Left lobe of liver (tissue), 2 donors: Measurements from ENCODE around the gene ZNF878. TPM values are rescaled to one million over a fixed set of nuclear protein-coding genes. Genes with fewer than 3 reads are reported as not detected.
A peak's percentile ranks its signal among the peaks of the same experiment; 100 is the strongest.
"Not testable (repeated sequence)": the region's sequence is repeated elsewhere in the genome, so short reads cannot be mapped to it uniquely, and the experiment has no call there.

Experiments used
- ATAC-seq: fragments of 200-7000 bp; cut with Tn5 transposase; one replicate; pipeline ENCODE4 v1.9.1; 2020; ENCODE audit warnings: mild to moderate bottlenecking, moderate library complexity
- DNase-seq: peaks from one replicate; pipeline ENCODE4 v3.0.0-alpha.2; 2020; ENCODE audit warnings: low spot score
- total RNA-seq: library from RNA; stranded (reverse); gene quantifications from one replicate; pipeline ENCODE4 v1.2.1, GENCODE V29; 2021
- donor health status: DM: no; HTN: no; CAD: no; lungs with moderate emphysema.
- donor health status: DM: no; HTN: yes; CAD: no.

The ZNF878 gene
- total RNA-seq = 0.10 TPM

GRCh38 chr19:12052497-12053169 is at the start of gene ZNF878:
ZNF878 (minus strand) TSS chr19:12052961; CDS start chr19:12052801, 160 bp downstream.
- DNase-seq (peak; percentile 82), ATAC-seq (peak; percentile 98)

GRCh38 chr19:12098040-12098439 is 45.3 kb upstream of the ZNF878 start:
- DNase-seq (no peak), ATAC-seq (no peak)

GRCh38 chr19:12095111-12095790 is 42.5 kb upstream of the ZNF878 start:
- ATAC-seq (no peak), DNase-seq (no peak)

GRCh38 chr19:12093777-12094176 is 41.0 kb upstream of the ZNF878 start:
- DNase-seq (no peak), ATAC-seq (no peak)

GRCh38 chr19:12092956-12093355 is 40.2 kb upstream of the ZNF878 start:
- DNase-seq = no peak
- no peak for ATAC-seq

- ATAC-seq (peak; percentile 91), DNase-seq (peak; percentile 68)
These were observed 39.5 kb upstream of the ZNF878 start for GRCh38 chr19:12092065-12092867.

- DNase-seq (no peak), ATAC-seq (peak; percentile 62)
These were observed 38.0 kb upstream of the ZNF878 start for GRCh38 chr19:12090807-12091206.

GRCh38 chr19:12085074-12085818 is 32.5 kb upstream of the ZNF878 start:
- no peak for ATAC-seq
- DNase-seq = no peak

- not testable (repeated sequence) for ATAC-seq, DNase-seq
These were observed 30.6 kb upstream of the ZNF878 start for GRCh38 chr19:12083336-12083735.

- ATAC-seq (no peak), DNase-seq (no peak)
These were observed 24.6 kb upstream of the ZNF878 start for GRCh38 chr19:12077375-12077774.

- ATAC-seq, DNase-seq: not testable (repeated sequence)
These were observed 23.6 kb upstream of the ZNF878 start for GRCh38 chr19:12076331-12076730.

- no peak for ATAC-seq
- DNase-seq = no peak
These were observed 22.9 kb upstream of the ZNF878 start for GRCh38 chr19:12075538-12076139.

- ATAC-seq (peak; percentile 96), DNase-seq (peak; percentile 96)
These were observed 12.1 kb upstream of the ZNF878 start, which contains the start of gene ZNF844 for GRCh38 chr19:12064590-12065538. ZNF844 (plus strand) TSS chr19:12064731; CDS start chr19:12064874, 143 bp downstream.

GRCh38 chr19:12055784-12056183 is 3.0 kb upstream of the ZNF878 start:
- ATAC-seq = no peak
- DNase-seq = no peak

GRCh38 chr19:12052091-12052496 is 667 bp downstream of the ZNF878 start:
- ATAC-seq (no peak), DNase-seq (no peak)

GRCh38 chr19:12047868-12048267 is 4.9 kb downstream of the ZNF878 start:
- ATAC-seq (no peak), DNase-seq (no peak)

- ATAC-seq = no peak
- no peak for DNase-seq
These were observed 8.9 kb downstream of the ZNF878 start for GRCh38 chr19:12043752-12044422.

- ATAC-seq = no peak
- DNase-seq = no peak
These were observed 9.9 kb downstream of the ZNF878 start for GRCh38 chr19:12042893-12043292.
